Activated CD8-positive, alpha-beta memory T cell treated with anti-CD3 and anti-CD28 coated beads, Interleukin-2, amount 50 U/mL, for 48 hours (primary cell): Measurements from ENCODE around the gene CPNE5.

Experiments
- DNase-seq: peaks from one replicate; pipeline ENCODE4 v3.0.0-alpha.2; 2020

CPNE5 gene

DNA sequence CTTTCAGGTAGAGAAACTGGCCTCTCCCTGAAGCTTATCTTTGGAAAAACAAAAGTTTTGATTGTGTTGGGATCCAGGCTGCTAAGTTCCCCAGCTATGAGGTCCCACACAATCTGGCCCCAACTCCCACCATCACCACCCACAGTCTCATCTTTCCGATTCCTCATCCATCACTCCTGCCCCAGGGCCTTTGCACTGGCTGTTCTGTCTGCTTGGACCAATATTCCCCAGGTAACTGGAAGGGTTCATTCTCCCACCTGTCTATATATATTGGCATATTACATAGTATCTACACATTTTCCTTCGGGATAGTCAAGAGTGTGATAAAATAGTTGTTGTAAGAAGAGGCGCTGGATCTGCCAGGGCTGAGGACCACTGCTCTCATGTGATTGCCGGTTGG, 52.0 kb downstream of the CPNE5 start:
- no peak for DNase-seq

DNA sequence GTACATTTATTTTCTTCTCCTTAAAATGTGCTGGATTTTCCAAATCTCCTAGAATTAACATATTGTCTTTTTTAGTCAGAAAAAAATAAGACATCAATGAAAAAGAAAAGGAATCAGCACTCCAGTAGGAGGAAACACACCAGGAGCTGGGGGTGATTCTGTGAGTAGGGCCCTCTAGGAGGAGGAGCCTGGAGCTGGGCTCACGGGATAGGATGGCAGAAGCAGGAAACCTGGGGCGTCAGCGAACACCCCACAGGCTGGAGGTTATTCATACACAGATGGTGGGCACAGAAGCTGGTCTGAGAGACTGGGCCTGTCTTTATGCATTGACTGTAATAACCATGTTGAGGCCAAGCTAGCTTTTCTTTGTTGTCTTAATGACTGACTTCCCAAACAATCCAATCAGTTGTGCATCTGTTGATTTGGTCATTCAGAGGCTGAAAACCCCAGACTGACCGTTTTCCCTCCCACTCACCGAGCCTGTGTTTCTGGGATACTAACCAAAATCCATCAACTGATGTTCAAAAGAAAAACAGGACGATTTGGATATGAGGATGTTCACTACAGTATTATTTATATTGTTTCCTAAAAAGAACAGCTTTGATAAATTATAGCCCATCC, 53.1 kb downstream of the CPNE5 start:
- DNase-seq, result no peak

DNA sequence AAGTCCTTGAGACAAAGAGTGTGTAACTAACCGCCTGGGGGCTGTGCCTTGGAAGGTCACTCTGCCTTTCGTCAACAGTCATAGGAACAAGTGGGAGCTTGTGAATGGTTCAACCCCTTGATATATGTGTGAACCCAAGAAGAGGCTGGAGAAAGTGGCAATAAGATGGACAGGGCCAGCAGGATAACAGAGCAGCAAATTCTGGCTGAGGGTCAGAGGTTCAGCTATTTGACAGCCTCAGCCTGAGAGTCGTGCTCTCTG, 54.9 kb downstream of the CPNE5 start:
- no peak for DNase-seq

DNA sequence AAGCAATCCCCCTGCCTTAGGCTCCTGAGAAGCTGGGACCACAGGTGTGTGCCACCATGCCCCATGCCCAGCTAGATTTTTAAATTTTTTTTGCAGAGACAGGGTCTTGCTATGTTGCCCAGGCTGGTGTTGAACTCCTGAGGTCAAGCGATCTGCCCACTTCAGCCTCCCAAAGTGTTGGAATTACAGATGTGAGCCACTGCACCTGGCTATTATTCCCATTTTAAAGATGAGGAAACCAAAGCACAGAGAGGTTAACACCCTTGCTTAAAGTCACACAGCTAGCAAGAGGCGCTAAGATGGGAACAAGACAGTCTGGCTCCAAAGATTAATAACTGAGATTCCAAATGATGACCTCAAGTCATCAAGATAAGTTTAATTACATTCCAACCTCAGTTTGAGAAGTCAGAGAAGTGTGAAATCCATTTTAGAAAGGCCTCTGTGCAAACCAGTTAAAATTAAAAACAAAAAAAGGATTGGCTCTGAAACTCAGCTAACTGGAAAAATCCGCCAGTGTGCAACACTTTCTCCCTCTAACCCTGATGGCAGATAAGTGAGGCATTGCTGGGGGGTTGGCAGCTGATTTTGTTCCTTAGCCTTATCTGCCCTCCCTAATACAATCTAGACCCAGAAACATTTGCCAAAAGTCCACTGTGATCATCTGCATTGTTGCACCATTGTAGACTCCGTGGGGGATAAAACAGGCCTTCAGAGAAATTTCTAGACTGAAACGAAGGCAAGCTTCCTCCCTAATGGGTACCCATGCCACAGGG, 55.5 kb downstream of the CPNE5 start:
- DNase-seq, result no peak

DNA sequence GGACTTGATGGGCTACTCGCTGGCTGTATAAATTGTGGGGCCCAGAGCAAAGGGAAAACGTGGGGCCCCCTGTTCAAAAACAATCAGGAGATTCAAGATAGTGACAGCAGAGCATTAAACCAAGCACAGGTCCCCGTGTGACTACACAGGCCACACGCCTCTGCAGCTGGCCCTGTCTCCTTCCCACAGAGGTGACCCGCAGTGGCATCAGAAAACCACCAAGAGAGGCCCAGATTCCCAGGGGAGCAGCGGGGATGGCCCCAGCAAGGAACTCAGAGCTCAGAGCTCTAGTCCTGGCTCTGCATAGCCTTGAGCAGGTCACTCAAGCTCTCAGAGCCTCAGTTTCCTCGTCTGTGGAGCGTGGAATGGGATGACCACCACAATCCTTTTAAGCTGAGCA, 57.6 kb downstream of the CPNE5 start:
- no peak for DNase-seq

DNA sequence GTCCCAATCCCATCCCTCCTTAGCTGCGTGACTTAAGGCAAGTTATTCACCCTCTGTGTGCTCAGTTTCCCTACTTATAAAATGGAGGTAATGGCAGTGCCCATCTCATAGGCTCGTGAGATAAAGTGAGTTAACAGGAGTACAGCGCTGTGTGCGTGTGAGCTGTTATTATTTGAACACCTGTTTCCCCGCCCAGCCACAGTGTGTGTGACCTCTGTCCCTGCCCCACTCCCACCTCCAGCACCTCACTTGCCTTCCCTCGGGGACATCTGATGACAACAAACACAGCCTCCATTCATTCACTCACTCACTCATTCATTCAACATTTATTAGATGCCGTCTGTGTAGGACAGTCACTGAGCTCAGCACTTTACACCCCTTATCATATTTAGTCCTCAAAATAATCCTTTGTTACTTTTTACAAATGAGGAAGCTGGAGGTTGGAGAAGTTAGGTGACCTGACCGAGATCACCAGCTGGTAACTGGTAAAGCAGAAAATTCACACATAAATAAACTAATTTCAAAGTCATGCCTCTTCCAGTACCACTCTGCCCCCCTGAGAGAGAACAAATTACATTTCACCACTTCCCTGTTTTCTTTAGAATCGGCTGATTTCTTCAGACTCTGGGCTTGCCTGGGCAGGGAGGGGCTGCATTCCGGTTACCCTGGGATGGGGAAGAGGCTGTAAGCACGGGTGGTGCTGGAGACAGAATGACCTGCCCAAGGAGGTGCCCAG, 58.6 kb downstream of the CPNE5 start:
- DNase-seq, result no peak

DNA sequence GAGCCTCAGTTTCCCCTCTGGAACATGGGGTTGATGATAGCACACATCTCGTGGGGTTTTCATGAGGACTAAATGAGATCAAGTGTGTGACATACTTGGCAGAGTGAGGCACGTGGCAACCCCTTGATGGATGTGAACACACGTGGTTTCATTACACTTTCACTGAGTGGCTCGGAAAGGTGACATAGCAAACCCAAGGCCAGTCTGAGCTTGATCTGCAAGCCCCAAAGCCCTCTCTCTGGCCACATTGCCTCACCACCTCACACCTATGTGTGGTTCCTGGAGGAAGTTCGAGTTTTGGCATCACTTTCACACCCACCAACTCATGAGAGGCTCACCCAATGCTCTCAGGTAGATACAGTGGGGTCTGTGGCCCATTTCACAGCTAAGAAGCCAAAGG, 60.0 kb downstream of the CPNE5 start:
- DNase-seq, result no peak

DNA sequence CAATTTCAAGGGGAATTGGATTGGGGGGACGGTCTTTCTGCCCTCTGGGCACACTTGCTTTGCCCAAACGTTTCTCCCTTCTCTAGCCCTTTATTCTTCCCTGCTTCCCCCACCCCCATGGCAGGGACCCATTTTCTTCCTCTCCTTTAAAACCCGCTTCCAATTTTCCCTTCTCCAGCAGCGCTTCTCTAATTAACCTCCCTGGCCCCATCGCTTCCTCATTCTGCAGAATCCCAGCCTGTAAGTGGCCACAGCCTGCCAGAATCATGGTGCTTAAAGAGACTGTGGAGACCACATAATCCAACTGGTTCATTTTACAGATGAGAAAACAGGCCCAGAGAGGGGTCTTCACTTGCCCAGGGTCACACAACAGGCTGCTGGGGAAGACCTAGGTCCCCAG, 61.4 kb downstream of the CPNE5 start:
- no peak for DNase-seq

DNA sequence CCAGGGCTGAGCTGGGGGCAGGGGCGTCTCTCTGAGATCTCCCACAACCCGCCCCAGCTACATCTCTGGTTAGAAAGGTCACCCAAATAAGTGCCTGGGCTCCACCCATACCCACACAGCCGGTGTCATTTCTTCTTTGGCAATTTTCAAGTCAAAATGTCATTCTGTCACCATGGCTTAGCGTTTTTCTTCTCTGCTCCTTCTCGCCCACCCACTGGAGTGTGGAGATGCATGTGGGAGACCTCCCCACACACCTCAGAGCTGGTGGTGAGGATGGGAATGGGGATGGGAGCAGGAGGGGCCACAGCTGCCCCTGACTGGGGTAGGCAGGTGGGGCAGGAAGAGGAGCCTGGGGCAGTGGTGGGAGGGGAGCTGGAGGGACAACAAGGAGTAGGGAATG, 63.1 kb downstream of the CPNE5 start:
- no peak for DNase-seq

DNA sequence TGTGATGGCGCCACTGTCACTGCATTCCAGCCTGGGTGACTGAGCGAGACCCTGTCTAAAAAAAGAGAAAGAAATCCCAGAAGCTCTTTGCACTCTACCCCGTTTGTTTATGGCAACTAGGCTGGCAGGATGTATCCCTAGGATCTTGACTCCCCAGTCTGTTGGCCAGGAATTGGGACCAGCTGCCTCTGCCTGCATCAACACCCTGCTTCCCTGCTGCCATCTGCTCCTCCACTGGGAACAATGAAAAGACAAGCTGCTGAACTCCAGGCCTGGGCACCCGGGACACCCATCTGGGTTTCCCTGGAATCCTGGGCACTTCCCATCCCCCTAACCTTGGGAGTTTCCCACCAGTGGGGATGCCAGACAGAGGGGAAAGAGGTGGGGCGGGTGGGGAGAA, 64.9 kb downstream of the CPNE5 start:
- DNase-seq, result no peak

DNA sequence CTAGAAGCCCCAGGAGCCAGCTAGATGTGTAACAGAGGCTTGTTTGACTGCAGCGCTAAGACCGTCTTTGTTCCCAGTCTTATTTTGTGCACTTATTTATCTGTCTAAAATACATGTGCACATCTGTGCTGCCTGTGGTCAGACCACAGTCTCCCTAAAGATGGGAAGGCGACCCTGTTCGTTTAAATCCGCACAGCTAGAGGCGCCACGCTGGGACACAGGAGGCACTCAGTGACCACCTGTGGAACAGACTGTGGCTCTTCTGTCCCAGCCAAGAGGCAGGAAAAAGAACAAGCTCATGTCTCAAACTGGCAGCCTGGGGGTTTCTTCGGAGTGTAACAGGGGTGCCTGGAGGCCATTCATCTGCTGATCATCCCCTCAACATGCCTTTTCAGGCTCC, 66.8 kb downstream of the CPNE5 start:
- DNase-seq, result no peak

DNA sequence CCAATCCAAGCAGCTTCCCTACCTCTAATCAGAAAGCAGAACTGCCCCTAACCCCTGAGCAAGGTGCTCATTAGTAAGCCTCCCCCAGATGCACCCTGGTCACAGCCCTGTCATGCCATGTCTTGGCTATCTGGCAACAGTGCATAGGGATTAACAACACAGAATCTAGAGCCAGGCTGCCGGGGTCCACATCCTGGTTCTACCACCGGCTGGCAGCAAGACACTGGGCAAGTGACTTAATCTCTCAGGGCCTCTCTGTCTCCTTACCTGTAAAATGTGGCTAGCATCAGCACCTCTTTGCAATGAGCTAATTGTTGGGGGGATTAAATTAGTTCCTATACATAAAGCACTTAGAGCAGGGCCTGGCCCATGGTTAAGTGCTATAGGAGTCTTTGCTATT, 68.1 kb downstream of the CPNE5 start:
- no peak for DNase-seq

DNA sequence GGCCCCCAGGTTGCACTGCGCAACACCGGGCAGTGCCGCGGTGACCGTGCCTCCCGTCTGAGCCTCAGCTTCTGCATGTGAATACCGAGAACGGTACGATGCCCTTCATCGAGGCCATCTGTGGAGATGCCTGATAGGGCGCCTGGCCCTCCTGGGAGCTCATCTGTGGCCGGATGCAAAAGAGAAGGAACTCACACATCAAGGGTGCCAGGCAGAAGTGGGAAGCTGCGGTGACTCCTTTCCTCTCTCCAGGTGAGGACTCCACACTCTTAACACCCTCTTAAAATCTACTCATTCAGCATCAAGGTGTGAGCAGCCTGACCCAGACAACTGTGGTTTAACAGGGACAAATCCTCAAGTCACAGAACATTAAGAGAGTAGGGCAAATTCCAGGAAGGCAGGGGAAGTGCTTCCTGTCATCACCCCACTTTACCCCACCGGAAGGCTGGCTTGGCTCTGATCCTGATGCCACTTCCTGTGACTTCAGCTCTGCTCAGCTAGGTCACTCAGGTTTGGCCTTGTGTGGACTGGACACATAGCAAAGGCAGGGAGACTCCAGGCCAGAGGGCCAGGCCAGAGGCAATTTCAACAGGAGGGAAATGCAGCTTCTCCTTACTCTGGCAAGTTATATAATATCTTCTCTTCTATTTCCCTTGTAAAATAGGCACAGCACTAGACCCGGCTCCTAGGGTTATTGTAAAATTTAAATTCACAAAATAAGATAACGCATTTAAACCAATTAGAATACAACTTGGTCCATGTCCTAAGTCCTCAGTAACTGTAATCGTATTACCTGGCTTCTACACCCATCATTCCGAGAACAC, 69.4 kb downstream of the CPNE5 start:
- DNase-seq, result no peak

DNA sequence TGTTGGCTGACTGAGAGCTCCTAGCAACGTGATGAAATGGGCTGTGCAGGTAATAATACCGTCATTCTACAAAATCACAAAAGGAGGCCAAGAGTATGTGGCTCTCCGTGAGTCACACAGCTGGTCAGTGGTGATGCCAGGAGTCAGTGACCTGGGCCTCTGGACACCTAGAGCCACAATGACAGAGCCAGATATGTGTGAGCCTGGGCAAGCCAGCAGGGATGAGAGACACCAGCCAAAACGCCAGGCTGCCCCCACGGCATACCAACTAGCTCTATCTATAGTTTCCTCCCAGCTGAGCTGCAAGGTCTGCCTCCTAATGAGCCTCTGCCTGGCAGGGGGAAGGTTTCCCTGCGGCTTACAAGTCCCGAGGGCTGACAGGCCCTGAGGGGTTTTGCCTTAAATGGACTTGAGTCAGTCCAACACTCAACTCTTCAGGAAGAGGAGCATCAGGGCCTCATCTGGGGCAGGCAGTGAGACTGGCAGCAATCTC, 70.0 kb downstream of the CPNE5 start:
- DNase-seq, result peak; percentile 65

DNA sequence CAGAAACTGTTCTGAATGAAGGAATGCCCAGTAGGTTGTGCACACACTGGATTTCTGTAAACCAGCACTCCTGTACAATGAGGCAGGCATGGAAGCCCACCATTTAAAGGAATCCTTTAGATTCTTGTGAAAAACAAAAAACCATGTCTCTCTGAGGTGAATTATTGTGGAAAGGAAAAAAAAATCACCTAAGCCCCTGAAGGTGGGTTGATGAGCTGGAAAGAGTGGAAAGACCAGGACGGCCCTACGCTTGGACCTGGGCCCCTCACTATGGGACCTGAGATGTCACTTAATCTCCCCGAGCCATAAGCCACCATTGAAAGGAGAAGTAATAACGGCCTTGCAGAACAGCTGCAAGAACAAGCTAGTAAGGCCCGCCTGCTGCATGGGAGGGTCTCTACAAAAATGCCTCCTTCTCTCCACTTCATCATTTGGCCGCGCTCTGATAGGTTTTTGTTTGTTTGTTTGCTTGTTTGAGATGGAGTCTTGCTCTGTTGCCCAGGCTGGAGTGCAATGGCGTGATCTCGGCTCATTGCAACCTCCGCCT, 72.8 kb downstream of the CPNE5 start:
- DNase-seq, result no peak

DNA sequence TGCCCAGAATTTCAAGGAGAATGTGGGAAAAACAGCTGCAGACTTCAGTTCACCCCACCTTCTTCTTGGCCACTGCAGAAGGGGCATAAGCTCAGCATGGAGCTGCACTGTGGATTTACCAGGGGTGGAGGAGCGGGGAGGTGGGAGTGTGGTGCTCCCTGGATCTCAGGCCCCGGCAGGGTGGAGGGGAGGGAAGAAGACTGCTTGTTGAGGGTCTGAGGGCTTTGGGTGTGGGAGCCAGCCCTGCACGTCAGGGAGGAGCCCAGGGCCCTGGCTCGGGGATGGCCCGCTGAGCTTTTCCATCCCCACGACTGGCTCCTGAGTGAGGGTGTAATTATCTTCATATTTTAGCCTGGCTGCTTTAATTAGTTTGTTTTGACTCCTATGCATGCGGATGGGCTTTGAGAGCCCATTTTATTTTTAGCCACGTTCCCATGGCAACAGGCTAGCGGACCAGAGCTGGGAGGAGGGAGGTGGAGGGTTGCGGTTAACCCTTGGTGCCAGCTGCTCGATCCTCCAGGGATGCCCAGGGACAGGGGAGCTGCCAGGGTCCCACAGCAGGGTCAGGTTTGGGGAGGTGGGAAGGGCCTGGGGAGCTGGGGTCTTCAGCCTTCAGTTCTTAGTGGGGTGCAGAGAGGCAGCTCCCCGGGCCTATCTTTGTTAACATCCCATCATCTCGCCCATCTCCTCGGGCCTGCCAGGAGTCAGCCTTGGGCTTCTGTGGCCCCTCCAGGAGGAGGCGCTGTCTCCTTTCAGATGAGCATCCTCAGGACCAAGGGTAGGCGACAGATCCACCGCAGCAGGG, 73.4 kb downstream of the CPNE5 start:
- peak; percentile 89 for DNase-seq

DNA sequence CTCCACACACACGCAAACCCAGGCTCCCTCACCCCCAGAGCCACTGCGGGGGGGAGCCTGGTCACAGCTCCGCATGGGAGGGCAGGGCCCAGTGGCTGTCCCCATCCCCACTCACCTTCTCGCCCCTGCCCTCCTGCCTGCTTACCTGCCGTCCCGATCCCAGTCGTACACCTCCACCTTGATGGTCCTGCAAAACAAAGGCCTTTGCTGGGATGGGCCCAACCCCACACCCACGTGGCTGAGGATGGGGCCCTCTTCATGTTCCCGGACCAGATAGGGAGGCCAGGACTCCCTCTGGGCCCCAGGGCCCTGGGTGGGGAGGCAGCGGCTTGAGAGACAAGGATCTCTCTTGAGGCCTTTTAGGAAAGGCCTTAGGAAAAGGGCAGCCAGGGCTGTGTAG, 74.1 kb downstream of the CPNE5 start:
- no peak for DNase-seq

DNA sequence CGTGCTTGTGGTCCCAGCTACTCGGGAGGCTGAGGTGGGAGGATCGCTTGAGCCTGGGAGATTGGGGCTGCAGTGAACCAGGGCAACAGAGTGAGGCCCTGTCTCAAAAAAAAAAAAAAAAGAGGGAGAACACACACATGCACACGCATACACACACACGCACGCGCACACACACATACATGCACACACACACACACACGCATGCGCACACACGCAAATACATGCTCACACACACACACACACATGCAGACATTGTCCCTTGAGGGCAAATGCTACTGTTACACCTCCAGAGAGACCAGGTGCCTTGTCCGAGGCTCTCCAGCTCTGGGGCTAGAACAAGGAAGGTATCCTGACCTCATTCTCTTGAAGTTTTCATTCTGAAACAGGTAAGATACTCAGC, 77.1 kb downstream of the CPNE5 start:
- DNase-seq, result no peak

DNA sequence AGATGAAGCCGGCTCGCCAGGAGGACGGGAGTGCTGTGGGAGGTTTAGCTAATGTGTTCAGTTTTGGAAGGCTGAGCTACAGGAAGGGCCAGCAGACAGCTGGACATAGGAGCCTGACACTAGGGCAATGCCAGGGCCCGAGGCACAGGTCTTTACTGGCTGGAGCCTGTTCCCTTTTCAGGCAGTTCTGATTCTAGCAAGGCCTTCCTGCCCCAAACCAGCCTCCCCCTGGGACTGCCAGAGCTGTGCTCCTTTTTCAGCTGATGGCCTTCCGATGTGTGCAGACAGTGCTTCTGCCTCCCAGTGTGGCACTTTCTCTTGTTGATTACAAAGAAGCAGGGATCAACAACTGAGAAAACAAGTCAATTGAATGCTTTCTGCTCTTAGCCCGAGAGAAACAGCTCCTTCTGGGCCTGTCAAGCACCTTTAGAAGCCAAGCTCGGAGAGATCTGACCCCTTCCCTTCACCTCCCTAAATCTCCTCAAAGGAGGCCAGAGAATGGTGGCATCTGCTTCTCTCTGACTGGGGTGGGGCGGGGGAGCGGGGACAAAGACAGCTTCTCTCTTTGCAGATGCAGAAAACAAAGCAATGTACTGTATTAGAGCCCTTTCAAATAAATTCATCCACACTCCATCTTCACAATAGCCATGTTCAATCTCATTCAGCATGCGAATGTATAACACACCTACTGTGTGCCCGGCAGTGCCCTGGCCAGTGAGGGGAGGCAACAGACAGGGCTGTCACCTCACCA, 78.4 kb downstream of the CPNE5 start:
- DNase-seq, result no peak

DNA sequence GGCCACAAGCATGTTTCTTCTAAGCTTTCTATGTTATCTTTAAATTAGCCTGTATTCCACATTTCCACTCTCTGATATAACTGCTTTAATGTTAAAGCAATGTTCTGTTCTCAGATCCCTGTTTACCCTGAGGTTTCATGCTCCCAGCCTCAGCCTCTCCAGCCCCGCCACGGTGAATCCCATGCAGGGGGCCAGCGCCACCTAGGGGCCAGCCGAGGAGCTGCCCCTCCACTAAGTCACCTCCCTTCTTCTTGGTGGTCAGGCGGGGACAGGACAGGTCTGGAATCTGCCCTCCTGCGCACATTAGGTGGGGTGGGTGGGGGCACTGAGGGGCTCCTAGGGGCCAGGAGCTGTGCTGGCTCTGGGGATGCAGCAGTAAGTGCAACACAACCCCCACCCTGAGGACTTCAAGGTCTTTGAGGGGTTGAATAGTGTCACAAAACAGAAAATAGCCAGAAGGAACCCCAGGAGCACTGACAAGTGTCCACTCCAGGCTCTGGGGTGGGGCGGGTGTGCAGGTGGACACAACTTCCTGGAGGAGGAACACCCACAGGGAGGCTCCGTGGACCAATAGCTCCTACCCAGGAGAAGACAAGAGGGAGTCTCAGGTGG, 80.0 kb downstream of the CPNE5 start:
- DNase-seq, result peak; percentile 95

DNA sequence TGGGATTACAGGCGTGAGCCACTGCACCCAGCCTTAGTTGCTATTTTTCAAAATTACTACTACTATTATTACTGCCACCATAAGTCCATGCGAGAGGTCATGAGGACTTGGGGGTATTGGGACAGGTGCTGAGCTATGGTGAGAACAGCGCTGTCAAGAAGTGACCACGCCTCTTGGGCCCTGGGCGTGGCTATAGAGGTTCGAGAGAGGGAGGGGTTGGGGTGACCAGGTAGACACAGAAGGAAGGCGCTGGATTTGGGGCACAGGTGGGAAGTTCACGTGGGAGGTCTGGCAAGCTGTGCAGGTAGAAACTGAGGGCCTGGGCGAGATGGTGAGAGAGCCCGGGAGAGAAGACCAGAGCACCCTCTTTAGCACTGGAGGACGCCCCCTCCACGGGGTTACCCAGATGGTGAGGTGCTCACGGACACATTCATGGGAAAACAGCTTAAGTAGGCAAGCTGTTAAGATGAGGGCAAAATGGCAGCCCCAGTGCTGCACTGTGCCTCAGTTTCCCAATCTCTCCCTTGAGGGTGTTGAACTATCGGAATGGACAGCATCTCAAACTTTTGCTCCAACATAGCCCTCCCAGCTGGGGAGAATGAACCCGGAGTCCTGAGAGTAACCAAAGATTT, 80.6 kb downstream of the CPNE5 start:
- DNase-seq, result no peak
